GM12892 (cell line): ENCODE measurements around the gene GRK3.
"Not testable (repeated sequence)": the region's sequence is repeated elsewhere in the genome, so short reads cannot be mapped to it uniquely, and the experiment has no call there.

Experiments
- DNase-seq: peaks from one replicate; pipeline ENCODE4 v3.0.0; 2011; ENCODE audit not compliant: insufficient read length
- FAIRE-seq: peaks from 2 replicates; lab custom pipeline; 2011; peaks lifted over from hg19 to GRCh38; lab: Jason Lieb, UNC
- POLR2A ChIP-seq: IDR thresholded peaks from 2 replicates; pipeline ENCODE4 v1.6.1; 2011; ENCODE audit warnings: low read depth, low read length, control low read depth
- POLR2AphosphoS5 ChIP-seq: IDR thresholded peaks from 2 replicates; pipeline ENCODE4 v1.6.1; 2011; ENCODE audit warnings: low read depth, low read length, control low read depth
- TAF1 ChIP-seq: IDR thresholded peaks from 2 replicates; pipeline ENCODE4 v1.6.1; 2011; ENCODE audit warnings: low read depth, mild to moderate bottlenecking, control low read depth, low read length, borderline replicate concordance

The GRK3 gene

DNA sequence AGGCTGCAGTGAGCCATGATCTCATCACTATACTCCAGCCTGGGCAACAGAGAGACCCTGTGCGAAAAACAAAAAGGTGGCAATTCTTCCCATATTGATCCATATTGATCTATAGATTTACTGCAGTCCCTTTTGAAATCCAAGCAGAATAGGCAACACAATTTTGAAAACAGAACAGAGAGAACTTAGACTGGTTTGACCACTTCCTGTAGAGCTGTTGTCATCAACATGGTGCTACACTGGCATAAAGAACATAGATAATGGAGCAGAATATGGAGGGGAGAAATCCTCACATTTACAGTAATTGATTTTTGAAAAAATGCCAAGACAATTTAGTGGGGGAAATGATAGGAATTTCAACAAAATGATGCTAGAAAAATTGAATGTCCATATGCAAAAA lies 34.1 kb downstream of the GRK3 start:
- FAIRE-seq (peak; percentile 54), DNase-seq (no peak)
- TF ChIP-seq POLR2A (no peak), TAF1 (no peak), POLR2AphosphoS5 (no peak)

GRCh38 chr22:25602445-25602844 lies 38.0 kb downstream of the GRK3 start:
- TF ChIP-seq TAF1, result no peak
- no peak for TF ChIP-seq POLR2AphosphoS5
- no peak for TF ChIP-seq POLR2A
- DNase-seq, result no peak
- FAIRE-seq, result no peak

- DNase-seq (no peak), FAIRE-seq (no peak)
- TF ChIP-seq TAF1, result no peak
- no peak for TF ChIP-seq POLR2A
- no peak for TF ChIP-seq POLR2AphosphoS5
Measured at GRCh38 chr22:25602916-25603315, 38.4 kb downstream of the GRK3 start.

DNA sequence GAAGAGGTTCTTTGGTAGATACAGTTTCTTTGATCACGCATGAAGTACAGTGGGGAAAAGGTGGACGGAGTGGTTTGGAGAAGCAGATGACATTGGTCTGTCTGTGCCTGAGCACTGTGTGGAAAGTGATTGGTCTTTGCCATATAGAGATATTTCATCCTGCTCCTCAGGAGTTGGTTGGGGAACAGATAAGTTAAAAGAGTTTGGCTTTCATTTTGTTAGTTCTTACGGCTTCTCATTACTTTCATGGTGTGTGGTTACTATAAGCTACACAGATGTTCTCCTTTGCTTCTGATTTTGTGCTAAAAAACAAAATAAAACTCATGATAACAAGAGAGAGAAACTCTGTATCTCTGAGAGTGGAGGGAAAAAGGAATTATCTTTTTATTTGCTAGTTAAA lies 40.7 kb downstream of the GRK3 start:
- DNase-seq, FAIRE-seq: not testable (repeated sequence)

- peak; percentile 63 for FAIRE-seq
Measured at GRCh38 chr22:25605565-25605964, 41.1 kb downstream of the GRK3 start.

DNA sequence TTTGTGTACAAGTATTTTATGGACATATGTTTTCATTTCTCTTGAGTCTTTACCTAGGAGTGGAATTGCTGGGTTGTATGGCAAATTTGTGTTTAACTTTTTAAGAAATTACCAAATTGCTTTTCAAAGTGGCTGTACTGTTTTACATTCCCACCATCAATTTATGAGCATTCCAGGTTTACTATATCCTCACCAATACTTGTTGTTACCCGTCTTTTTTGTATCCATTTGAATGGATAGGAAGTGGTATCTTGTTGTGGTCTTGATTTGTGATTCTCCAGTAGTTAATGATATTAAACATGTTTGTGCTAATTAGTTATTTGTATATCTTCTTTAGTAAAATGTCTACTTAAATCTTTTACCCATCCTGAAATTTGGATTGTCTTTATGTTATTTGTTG lies 46.8 kb downstream of the GRK3 start:
- DNase-seq, FAIRE-seq: not testable (repeated sequence)

More at GRCh38 chr22:25605565-25605964, 41.1 kb downstream of the GRK3 start:
- DNase-seq, result not testable (repeated sequence)

GRCh38 chr22:25613131-25613530 lies 48.7 kb downstream of the GRK3 start:
- peak; percentile 84 for FAIRE-seq
- not testable (repeated sequence) for DNase-seq

DNA sequence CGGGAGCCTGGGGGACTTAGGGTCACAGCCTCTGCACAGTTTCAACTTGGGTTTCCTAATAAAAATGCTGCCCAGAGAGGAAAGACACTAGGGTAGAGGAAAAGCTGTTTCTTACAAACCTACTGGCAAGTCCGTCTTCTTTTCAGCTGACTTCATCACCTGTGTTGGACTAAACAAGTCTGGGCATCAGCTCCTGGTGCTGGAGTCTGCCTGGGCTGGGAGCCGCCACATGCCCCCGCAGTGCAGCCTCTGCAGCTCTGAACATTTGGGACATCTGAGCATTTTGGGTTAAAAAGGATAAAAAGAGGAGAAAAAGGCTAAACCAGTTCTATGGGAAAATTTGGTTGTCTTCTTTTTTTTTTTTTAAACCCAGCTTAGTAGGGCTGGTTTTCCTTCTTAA lies 49.1 kb downstream of the GRK3 start:
- FAIRE-seq, result peak; percentile 14
- not testable (repeated sequence) for DNase-seq

GRCh38 chr22:25614791-25615190 lies 50.3 kb downstream of the GRK3 start:
- not testable (repeated sequence) for DNase-seq
- peak; percentile 9 for FAIRE-seq

DNA sequence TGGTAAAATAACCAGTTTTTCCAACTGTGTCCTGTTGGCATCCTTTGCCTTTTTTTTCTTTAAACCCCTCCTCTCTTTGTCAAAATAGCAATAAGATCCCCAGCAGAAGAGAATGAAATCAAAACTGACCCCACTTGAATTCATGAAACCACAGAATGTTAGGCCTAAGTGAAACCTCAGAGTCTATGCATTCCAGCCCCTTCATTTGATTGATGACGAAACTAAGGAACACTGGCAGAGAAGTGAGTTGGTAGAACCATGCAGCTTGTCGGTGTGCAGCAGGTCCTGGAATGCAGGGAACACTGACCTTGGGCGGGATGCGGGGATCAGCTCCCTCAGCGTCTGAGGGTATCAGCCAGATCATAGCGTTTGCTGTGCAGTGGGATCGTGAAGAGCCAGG lies 57.5 kb downstream of the GRK3 start:
- DNase-seq (no peak), FAIRE-seq (peak; percentile 57)
- TF ChIP-seq POLR2AphosphoS5 (no peak), TAF1 (no peak), POLR2A (no peak)

- no peak for TF ChIP-seq POLR2A
- no peak for TF ChIP-seq TAF1
- no peak for TF ChIP-seq POLR2AphosphoS5
- peak; percentile 95 for FAIRE-seq
Measured at GRCh38 chr22:25623310-25623734, 58.8 kb downstream of the GRK3 start.

DNA sequence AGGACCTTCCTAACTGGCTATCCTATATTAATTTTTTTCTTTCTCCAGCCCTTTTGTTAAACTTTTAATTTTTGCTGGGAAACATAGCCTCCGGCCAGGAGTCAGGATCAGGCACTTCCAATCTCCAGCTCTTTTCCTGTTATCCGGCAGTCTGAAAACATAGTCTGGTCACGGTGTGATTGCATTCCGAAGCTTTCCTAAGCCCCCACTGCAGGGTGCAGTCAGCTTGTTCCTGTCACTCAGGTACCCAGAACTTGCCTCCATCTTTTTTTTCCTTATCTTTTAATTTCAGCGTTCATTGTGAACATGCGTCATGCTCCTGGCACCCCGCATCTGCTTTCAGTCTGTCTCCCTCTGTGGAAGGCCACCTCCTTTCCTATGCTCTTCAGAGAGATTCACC lies 59.4 kb downstream of the GRK3 start:
- FAIRE-seq (no peak), DNase-seq (no peak)
- no peak for TF ChIP-seq POLR2AphosphoS5
- no peak for TF ChIP-seq POLR2A
- TF ChIP-seq TAF1, result no peak

More at GRCh38 chr22:25623310-25623734, 58.8 kb downstream of the GRK3 start:
- peak; percentile 13 for DNase-seq

DNA sequence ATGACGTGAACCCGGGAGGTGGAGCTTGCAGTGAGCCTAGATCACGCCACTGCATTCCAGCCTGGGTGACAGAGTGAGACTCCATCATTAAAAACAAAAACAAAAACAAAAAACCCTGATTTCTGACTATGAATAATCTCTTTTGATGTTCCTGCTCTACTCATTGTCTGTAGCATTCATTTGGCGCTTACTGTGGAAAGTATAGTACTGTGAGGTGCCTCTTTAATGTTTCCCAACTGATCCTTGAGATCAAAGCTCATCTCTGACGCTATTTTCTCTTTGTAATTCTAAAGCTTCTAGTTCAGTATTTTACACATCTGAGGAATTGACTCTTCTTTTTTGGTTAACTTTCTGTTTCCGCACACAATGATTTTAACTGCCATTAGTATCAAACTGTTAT lies 60.0 kb downstream of the GRK3 start:
- DNase-seq (no peak), FAIRE-seq (no peak)
- TF ChIP-seq TAF1, result no peak
- no peak for TF ChIP-seq POLR2AphosphoS5
- TF ChIP-seq POLR2A, result no peak

DNA sequence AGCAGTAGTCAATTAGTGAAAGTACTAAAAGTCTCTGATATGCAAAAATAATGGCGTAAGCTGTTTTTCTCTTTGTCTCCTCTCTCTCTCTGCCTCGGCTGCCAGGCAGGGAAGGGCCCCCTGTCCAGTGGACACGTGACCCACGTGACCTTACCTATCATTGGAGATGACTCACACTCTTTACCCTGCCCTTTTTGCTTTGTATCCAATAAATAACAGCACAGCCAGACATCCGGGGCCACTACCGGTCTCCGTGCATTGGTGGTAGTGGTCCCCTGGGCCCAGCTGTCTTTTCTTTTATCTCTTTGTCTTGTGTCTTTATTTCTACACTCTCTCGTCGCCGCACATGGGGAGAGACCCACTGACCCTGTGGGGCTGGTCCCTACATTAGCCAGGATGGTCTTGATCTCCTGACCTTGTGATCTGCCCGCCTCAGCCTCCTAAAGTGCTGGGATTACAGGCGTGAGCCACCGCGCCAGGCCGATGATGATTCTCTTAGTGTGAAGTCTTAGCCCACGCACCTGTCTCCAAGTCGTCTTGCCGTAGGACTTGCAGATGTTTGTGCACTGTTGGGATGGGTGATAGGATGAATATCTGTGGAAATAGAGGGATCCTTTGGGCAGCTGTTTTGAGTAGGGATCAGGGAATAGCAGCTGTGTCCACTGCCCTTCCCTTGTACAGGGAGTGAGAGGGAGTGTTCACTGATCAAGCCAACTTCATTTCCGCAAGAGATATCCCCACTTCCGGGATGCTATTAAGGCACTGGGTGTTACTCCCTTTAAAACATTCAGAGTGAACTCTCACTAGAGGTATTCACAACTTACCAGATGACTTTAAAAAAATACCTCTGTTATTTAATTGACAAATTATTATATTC lies 61.5 kb downstream of the GRK3 start:
- DNase-seq, FAIRE-seq: not testable (repeated sequence)
